NCI-H460 (cell line): ENCODE measurements around the gene ABHD1. TPM values are rescaled to one million over a fixed set of nuclear protein-coding genes. Genes with fewer than 3 reads are reported as not detected.

Experiments
- DNase-seq: peaks from one replicate; pipeline ENCODE4 v3.0.0-alpha.2; 2016; ENCODE audit warnings: low read depth; ENCODE audit errors: extremely low read depth
- total RNA-seq: library from RNA; depleted of rRNA; stranded (reverse); fragments of >200 nt; shearing (Covaris generic); gene quantifications from 2 replicates; pipeline ENCODE4 v1.2.3, GENCODE V29; 2014

ABHD1 gene
- total RNA-seq, 1 experiment from 2014 or later: 1.4 TPM

DNA sequence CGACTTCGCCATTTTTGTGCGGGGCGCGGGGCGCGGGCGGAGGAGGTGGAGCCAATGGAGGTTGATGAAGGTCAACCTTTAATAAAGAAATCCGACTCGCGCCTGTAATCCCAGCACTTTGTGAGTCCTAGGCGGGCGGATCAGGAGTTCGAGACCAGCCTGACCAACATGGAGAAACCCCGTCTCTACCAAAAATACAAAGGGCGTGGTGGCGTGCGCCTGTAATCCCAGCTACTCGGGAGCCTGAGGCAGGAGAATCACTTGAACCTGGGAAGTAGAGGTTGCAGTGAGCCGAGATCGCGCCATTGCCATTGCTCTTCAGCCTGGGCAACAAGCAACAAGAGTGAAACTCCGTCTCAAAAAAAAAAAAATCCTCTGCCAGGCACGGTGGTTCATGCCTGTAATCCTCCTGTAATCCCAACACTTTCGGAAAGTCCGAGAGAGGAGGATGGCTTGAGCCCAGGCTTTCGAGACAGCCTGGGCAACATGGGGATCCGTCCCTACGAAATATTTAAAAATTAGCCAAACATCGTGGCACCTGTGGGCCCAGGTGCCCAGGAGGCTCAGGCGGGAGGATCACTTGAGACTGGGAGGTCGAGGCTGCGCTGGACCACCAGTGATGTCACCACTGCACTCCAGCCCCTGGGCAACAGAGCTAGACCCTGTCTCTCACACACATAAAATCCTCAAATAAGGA lies 11.3 kb downstream of the ABHD1 start:
- no peak for DNase-seq

DNA sequence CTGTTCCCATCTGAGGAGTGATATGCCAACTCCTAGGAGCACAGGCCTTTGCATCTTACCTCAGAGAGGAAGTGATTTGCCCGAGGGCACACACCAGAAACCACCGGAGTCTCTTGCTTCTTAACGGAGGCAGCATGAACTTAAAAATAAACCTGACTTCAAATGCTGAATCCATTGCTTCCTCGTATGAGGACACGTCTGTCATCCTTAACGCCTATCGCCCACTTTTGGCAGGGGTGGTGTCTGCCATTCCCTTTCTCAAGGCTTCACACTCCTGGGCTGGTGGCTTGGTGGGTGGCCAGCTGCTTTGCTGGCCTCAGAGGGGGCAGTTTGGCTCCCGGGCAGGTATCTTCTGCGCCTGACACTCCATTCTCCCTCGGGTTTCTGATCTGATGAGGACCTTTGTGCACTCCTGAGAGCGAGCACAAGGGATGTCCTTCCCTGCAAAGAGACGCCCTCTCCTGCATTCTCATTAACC lies 11.9 kb downstream of the ABHD1 start:
- no peak for DNase-seq

DNA sequence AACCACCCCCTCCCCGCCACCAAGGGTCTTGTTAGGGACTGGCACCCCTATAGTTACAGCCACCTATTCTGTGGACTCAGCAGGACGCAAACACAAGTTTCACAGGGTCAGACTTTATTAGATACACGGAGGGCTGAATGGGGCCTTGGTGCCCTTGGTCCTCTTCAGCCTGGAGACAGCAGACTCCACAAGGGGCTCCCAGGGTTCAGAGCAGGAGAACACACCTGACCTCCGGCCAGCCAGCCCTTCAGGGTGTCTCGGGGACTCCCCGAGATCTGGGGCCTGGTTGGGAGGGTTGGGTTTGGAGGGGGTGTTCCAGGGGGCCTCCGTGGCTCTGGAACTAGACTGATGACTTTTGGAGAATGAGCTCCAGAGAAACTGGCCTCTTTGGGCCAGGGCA lies 13.1 kb downstream of the ABHD1 start:
- DNase-seq: no peak

DNA sequence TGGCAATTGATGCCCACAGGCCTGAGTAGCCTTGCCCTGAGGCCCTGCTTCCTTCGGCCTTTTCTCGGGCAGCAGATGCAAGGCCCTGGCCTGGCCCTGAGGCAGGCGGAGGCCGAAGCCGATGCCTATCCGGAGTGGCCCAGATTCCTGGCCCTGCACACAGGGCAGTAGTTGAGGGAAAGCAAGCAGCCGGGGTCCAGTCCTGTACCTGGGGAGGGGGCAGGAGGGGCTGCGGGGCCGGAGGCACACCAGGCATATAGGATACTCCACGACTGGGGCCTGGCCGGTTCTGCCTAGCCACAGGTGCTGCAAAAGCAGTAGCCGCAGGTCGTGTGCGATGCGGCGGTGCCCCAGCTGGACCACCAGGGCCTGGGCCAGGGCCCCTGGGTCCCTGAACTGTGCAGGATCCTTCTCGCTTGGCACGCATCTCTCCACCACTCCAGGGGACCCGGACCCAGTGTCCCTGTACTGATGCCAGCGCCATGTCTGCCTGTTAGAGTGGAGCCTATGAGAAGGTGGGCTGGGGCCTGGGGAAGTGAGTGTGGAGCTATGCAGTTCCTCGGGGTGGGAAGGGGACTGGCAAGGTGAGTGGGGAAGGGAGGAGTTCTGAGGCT lies 13.8 kb downstream of the ABHD1 start:
- DNase-seq: no peak

DNA sequence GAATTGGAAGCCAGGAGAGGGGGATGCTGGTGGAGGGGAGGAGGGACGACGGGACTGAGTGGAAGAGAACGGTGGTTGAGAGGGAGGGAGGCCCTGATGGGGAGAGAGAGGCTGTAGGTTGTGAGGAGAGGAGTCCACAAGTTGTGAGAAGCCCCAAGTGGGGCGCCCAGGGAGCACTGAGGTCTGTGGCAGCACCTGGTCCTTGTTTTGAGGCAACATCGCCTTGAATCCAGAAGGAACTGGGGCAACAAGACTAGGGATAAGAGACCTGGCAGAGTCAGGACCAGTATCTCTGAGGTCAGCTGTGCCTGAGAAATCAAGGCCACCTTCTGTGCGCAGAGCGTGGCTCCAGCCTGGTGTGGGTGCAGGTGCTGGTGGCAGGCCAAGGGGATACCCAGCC lies 14.5 kb downstream of the ABHD1 start:
- DNase-seq: no peak

DNA sequence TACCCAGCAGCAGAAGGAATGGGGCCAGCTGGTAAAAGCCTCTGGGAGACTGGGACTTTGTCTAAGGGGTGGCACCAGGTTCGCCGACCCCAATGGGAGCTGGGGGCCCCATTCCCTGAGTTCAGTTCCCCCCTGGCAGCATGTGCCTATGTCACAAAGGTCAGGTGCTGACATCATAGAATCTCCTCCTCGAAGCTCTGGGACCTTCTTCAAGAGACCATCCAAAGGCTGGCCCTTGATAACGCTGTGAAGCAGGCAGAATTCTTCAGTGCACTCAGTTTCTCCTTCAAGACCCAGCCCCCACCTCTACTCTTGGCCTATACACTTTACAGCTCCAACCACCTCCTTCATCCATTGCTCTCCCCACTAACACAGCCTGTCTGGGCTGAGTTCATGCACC lies 15.7 kb downstream of the ABHD1 start, which contains the start of gene PRR30:
Gene PRR30 (minus strand): TSS at position 101 of the 400 bp plus-strand sequence. CDS start 1,081 bp downstream, outside the sequence.
- DNase-seq: no peak

DNA sequence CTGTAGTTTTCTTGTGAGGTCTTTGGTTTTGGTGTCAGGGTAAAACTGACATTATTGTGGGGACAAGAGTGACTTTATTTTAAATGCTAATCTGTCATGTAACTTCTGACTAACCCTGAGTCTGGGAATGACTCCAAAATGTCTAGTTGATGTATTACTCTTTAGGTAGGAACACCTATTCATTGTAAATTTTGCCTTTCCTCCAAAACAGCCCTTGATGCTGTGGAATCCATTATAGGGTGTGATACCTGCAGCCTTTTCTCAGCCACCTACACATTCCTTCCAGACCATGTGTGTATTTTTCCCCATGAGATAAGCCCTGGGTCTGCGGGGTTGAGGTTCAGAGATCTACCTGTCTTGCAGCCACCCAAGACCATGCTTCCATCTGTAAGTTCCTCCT lies 19.7 kb downstream of the ABHD1 start:
- DNase-seq: no peak

DNA sequence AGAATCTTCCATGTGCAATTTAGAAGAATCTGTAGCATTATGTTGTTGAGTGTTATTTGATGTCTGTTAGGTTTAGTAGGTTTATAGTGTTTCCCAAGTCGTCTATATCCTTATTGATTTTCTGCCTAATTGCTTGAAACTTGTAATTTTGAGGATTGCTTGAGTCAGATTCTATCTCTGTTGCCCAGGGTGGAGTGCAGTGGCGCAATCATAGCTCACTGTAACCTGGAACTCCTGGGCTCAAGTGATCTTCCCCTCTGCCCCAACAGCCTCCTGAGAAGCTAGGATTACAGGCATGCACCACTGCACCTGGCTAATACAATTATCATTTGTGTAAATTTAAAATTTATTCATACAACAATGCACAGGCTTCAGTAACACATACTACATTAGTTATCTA lies 22.1 kb downstream of the ABHD1 start:
- no peak for DNase-seq

DNA sequence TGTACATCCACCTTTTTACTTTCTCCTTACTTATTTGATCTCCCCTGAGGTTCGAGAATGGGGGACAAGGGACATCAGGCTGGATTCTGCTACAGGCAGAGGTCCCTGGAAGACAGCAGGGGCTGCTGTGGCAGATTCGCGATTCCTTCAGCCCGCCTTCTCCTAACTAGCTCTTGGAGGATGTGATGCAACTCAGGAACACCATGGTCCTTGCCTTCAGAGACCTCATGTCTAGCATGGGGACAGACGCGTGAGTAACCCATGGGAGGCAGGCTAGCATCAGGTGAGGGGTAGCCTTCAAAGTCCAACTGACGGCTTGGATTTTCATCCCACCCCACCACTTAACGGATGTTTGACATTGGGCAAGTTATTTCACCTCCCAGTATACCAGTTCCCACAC lies 24.3 kb downstream of the ABHD1 start:
- DNase-seq: no peak

DNA sequence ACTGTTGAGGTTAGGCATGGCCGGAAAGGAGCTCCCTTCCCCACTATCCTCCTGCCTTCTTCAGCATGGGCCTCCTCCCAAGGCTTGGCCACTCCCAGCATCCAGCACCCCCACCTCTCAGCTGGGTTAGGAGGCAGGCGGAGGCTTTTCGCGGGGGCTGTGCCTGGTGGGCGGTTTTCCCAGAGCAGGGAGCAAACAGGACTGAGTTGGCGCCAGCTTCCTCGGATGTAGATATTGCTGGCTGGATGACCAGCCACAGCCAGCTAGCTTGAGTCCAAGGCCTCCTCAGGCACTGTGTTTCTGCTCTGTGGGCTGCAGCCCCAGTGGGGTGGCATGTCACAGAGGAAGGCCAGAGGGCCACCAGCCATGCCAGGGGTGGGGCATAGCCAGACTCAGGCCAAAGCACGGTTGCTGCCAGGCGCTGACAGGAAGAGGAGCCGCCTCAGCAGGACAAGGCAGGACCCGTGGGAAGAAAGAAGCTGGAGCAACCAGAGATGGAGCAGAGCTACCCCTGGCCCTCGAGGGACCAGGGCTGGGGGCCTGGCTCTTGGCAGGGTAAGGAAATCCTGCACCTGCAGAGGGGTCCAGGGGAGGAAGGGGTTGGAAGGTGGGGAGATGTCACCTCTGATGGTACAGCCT lies 25.3 kb downstream of the ABHD1 start, which contains the start of gene TCF23:
Gene TCF23 (plus strand): TSS at position 204 of the 639 bp plus-strand sequence. CDS start 130 bp downstream, at position 334.
- DNase-seq: no peak

DNA sequence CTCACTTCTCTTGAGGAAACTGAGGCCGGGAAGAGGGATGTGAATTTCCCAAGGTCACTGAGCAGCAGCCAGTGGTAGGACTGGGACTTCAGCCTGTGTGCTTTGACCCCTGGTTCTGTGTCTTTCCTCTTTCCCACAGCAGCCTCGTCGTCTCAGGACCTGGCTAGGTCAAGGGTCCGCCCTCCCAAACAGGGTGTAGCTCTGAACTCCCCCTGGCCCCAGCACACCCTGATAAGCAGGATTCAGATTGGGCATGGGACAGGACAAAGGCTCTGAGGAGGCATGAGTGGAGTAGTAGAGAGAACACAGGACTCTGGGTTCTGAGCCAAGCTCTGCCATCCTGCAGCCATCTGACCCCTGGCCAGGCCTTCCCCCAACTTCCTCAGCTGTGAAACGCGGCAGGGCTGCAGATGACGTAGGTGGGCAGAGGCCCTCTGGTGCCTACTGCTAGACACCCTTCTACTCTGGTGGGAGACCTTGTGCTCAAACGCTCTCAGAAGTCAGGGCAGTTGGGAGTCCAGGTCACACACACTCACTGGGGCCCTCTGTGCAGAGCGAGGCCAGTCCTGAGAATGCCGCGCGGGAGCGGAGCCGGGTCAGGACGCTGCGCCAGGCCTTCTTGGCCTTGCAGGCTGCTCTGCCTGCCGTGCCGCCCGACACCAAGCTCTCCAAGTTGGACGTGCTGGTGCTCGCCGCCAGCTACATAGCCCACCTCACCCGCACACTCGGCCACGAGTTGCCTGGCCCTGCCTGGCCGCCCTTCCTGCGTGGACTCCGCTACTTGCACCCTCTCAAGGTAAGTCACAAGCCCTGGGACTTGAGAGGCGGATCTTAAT lies 26.2 kb downstream of the ABHD1 start:
- no peak for DNase-seq

DNA sequence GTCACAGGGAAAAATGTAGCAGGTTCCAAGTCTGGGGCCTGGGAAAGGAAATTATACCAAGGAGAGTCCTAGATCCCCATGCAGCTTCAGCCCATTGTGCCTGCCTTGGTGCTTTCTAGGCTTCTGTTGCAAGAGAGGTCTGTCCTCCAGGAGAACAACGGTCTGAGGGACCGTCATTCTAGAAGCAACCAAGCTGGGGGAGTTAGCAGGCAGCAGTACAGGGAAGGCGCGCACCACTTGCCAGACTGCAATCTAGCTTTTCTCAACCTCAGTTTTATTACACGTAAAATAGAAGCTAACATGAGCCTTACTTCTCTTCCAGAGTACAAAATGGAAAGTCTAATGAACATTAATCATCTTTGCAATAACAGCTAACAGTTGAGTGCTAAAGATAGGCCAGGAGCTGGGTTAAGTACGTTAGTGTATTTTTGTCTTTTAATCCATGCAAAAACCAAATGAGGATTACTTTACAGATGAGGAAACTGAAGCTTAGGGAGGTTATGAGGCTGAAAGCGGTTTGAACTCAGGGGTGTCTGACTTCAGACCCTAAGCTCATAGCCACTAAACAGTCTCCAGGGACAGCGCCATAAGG lies 27.1 kb downstream of the ABHD1 start:
- no peak for DNase-seq

DNA sequence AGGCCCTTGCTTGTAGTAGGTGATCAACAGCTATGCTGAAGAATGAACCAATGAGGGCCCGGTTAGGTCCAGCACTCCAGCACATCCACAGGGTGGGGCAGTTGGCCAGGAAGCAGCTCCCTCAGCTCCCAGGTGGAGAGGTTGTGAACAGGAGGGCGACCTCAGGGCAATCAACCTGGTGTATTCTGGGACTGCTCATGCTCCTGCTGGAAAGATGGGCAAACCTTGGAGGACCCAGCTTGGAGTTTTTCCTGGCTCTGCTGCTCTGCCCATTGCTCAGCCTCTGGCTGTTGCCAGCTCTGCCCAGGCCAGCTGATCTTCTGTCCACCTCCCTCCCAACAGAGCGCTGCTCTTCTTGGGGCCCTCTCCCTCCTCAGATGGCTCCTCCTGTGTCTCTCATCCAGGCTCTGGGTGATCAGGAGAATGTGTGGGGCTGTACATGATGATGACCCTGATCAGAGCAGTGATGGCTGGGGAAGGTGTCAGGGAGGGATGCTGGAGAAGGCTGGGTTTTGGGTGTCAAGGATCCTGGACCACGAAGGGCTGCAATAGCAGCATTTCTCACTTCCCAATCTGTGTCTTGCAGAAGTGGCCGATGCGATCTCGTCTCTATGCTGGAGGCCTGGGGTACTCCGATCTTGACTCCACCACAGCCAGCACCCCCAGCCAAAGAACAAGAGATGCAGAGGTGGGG lies 28.6 kb downstream of the ABHD1 start:
- no peak for DNase-seq

DNA sequence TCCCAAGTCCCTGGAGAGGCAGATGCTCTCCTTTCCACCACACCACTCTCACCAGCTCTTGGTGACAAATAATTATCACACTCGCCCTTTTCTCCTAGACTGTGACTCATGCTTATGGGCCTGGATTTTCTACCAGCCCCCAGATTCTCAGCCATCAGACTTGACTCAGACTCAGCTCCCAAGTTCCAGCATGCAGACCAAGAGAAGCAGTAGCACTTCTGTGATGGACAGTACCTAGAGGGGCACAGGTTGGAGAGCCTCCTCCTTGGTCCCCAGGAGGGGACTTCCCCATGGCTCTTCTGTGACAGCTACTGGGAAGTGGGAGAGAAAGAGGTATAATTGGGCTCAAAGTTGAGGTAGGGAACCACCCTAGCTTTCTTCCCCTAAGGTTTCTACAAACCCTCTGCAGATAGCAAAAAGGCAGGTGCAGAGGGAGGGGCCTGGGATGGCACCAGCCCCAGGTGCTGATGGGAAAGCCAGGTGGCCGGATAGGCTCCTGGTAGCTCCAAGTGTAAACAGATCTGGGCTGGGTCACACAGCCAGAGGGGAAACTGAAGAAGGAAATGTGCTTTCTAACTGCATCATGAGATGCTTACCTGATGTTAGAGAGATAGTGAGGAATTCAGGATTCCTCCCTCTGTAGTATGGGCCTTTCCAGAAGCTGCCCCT lies 29.3 kb downstream of the ABHD1 start:
- DNase-seq: no peak

DNA sequence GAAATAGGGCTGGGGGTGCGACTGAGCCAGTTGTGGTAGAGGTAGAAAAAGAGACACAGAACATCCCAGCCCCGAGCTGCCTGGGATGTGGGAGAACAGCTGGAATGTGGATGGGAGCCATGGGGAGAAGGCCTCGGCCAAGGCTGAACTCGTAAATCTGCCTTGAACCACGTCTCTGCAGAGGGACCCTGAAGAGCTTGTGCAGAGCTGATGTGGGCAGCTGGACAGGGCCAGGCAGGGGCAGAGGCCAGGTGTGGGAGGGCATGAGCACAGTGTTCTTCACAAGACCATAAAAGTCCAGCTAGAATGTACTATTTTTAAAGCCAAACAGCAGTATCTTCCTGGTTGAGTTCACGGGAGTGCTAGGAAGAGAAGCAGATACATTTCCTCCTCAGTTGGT lies 30.9 kb downstream of the ABHD1 start:
- DNase-seq: no peak

DNA sequence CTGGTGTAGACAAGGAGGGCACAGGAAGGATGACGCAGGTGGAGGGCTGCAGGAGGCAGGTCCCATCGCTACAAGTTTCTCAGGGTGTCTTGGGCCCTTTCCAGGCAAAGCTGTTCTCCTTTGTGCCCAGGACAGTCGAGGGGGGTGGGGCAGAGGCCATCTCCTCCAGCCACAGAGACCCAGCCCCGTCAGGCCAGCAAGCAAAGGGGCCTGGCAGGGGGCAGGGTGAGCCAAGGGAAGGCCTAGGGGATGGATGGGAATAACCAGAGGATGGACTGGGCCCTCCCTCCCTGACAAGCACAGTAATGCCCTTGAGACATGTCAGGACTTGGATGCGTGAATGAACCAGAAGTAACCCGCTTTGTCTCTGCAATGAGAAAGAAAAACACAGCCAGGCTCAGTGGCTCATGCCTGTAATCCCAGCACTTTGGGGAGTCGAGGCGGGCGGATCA lies 31.5 kb downstream of the ABHD1 start:
- DNase-seq: no peak

DNA sequence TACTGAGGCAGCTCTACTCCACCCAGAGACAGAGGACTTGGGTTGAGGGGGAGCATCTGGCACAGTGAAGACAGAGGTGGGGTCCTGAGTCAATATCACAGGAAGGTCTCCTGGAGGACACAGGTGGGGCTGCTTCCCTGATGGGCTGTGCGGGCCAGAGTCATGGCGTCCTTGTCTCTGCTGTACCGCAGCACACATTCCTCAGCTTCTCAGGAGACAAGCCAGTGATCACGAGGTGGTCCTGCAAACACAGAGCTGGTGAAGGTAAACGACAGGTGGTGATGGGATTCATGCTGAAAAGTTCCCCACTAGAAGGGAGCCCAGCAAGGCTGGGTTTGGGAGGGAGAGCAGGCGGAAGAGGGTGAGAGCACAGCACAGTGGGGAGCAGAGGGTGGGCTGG lies 34.9 kb downstream of the ABHD1 start:
- DNase-seq: no peak

DNA sequence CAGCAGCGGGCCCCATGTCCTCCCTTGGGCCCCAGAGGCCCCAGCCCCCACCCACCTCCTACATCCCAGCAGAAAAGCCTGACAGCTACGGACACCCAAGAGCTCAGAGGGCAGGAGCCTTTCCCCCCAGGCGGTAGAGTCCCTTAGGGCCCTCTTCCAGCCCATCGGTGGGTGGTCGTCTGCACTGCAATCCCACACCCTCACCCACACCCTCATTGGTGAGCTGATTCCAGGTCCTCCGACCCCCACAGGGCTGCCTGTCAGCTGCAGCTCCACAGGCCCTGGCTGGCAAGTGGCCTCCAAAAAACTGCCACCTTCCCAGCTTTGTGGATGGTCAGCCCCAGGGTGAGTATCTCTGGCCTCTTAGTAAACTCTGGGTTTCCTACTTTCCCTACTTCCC lies 35.7 kb downstream of the ABHD1 start:
- DNase-seq: no peak

DNA sequence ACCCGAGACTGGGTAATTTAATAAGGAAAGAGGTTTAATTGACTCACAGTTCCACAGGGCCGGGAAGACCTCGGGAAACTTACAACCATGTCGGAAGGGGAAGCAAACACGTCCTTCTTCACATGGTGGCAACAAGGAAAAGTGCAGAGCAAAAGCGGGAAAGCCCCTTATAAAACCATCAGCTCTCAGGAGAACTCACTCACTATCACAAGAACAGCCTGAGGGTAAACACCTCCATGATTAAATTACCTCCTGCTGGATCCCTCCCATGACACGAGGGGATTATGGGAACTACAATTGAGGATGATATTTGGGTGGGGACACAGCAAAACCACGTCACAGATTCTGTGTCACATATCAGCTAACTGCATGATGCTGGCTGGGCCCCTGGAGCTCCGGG lies 36.6 kb downstream of the ABHD1 start:
- no peak for DNase-seq
